ENCODE results near the gene SAE1. TPM values are rescaled to one million over a fixed set of nuclear protein-coding genes. Genes with fewer than 3 reads are reported as not detected.

Gene SAE1
- total RNA-seq, 2 donors from 2014 or later: 187 to 240 TPM

DNA sequence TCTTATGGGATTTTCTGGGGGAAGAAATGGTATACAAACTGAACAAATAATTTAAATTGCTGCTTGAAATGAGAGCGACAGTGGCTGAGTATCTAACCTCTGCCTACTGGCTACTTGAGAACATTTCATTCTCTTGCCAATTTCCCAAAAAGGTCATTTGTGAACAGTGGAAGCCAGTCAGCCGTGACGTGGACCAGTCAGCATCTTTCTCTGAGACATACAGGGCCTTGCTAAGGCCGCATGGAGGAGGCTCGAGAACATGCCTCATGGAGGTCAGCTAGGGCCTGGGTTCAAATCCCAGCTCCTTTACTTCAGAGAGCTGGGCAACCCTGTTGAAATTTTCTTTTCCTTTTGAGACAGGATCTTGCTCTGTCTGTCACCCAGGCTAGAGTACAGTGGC lies 37.4 kb upstream of the SAE1 start:
- 87 to 95% methylated on average over 5 of the region's 5 CpGs for WGBS, 2 experiments (ENCODE audit: insufficient coverage in 1 of 2, insufficient read length in 1 of 2)
- no peak for DNase-seq
- Mint-ChIP-seq H3K9me3 (no peaks in the 10 kb centered on the region), H3K36me3 (ENCODE audit: low read depth) (peaks cover 58% of the 10 kb centered on the region), H3K4me3 (no peak overlapping the region), H3K4me1 (peaks cover 12% of the 10 kb centered on the region), H3K27me3 (ENCODE audit: insufficient read depth) (no peaks in the 10 kb centered on the region), H3K27ac (peak overlapping the region; percentile 39)
- Histone ChIP-seq H3K36me3 (ENCODE audit: control insufficient read depth, insufficient read depth, low read length) (peaks cover 66% of the 10 kb centered on the region), H3K4me1 (ENCODE audit: control insufficient read depth, insufficient read depth, low read length) (no peaks in the 10 kb centered on the region), H3K9ac (ENCODE audit: extremely low read depth, low read length, poor library complexity, severe bottlenecking) (no peak overlapping the region), H3K9me3 (ENCODE audit: control insufficient read depth, low read length) (no peaks in the 10 kb centered on the region), H3K27ac (ENCODE audit: low read depth, low read length) (no peak overlapping the region), H3K27me3 (ENCODE audit: control insufficient read depth, insufficient read depth, low read length, poor library complexity, severe bottlenecking) (no peaks in the 10 kb centered on the region), H3K4me3 (ENCODE audit: low read length) (no peak overlapping the region)
- TF ChIP-seq, protein P1, sequence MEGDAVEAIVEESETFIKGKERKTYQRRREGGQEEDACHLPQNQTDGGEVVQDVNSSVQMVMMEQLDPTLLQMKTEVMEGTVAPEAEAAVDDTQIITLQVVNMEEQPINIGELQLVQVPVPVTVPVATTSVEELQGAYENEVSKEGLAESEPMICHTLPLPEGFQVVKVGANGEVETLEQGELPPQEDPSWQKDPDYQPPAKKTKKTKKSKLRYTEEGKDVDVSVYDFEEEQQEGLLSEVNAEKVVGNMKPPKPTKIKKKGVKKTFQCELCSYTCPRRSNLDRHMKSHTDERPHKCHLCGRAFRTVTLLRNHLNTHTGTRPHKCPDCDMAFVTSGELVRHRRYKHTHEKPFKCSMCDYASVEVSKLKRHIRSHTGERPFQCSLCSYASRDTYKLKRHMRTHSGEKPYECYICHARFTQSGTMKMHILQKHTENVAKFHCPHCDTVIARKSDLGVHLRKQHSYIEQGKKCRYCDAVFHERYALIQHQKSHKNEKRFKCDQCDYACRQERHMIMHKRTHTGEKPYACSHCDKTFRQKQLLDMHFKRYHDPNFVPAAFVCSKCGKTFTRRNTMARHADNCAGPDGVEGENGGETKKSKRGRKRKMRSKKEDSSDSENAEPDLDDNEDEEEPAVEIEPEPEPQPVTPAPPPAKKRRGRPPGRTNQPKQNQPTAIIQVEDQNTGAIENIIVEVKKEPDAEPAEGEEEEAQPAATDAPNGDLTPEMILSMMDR (conservative IDR thresholded peaks at IDR 0.05): no peak

DNA sequence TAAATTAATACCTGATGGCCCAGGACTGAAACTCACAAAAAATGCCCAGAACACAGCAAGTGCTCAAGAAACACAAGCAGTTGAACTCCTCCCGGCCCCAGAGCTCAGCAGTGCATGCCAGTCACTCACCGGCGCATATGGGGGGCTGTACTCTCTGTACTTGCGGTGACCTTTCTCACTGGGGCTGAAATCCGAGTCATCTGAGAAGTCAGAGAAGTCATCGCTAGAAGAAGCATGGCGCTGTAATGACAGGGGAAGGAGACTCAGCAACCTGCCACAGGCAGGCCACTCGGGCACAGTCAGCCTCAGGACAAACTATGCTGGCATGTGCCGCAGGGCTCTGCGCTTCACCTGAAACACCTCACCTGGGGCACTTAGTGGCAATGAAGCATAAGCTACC lies 36.8 kb upstream of the SAE1 start:
- H3K9ac ChIP-seq (ENCODE audit: extremely low read depth, low read length, poor library complexity, severe bottlenecking): no peak overlapping the region
- Mint-ChIP-seq H3K4me3 (no peak overlapping the region), H3K27ac (no peak overlapping the region), H3K36me3 (ENCODE audit: low read depth) (peaks cover 53% of the 10 kb centered on the region), H3K27me3 (ENCODE audit: insufficient read depth) (no peaks in the 10 kb centered on the region), H3K9me3 (no peaks in the 10 kb centered on the region), H3K4me1 (peaks cover 14% of the 10 kb centered on the region)
- no peak for DNase-seq
- no peak overlapping the region for H3K4me3 ChIP-seq (ENCODE audit: low read length)
- peaks cover 61% of the 10 kb centered on the region for H3K36me3 ChIP-seq (ENCODE audit: control insufficient read depth, insufficient read depth, low read length)
- H3K9me3 ChIP-seq (ENCODE audit: control insufficient read depth, low read length): no peaks in the 10 kb centered on the region
- no peak overlapping the region for H3K27ac ChIP-seq (ENCODE audit: low read depth, low read length)
- TF ChIP-seq, protein P1 (conservative IDR thresholded peaks at IDR 0.05): no peak
- 89 to 95% methylated on average over 10 of the region's 10 CpGs for WGBS, 2 experiments (ENCODE audit: insufficient coverage in 1 of 2, insufficient read length in 1 of 2)
- H3K27me3 ChIP-seq (ENCODE audit: control insufficient read depth, insufficient read depth, low read length, poor library complexity, severe bottlenecking): no peaks in the 10 kb centered on the region
- no peaks in the 10 kb centered on the region for H3K4me1 ChIP-seq (ENCODE audit: control insufficient read depth, insufficient read depth, low read length)

DNA sequence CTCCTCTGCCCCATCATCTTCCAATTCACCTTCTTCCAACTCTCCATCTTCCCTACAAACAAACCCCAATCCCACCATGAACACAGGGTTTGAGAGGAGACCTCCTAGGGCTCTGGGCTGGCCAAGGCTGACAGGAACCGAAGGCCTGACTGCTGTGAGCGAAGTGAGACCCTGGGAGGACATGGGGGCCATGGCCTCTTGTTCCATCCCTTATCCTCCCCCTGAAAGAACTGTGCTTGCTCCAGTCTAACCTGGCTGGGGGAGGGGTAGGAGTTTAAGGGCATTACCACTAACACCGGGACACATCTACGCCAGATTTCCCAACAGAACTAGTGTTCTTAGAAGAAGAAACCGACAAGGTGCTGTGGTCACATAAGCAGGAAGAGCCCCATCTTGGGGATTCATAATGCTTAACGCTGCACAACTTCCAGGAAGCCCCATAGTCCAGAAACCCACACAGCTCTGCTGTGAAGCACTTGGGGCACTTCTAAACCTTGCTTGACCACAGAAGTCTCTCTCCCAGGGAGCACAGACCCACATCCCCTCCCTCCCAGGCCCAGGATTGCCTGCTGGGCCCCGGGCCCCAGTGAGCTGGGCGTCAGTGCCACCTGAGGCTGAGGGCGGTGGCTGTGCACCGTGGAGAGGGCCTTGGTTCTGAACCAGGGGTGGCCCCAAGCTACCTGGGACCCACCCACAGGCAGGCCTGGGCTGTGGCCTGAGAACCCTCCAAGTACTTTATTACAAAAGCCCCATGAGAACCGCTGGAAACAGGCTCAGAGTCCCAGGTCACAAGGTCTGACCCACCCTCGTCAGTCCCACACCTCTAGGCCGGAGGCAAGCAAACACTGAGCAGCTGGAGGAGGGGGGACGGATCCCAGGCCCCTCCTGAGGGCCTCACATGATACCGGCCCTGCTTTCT lies 35.8 kb upstream of the SAE1 start:
- Histone ChIP-seq H3K4me3 (ENCODE audit: low read length) (no peak overlapping the region), H3K27me3 (ENCODE audit: control insufficient read depth, insufficient read depth, low read length, poor library complexity, severe bottlenecking) (no peaks in the 10 kb centered on the region), H3K9ac (ENCODE audit: extremely low read depth, low read length, poor library complexity, severe bottlenecking) (no peak overlapping the region), H3K4me1 (ENCODE audit: control insufficient read depth, insufficient read depth, low read length) (no peaks in the 10 kb centered on the region), H3K36me3 (ENCODE audit: control insufficient read depth, insufficient read depth, low read length) (peaks cover 58% of the 10 kb centered on the region), H3K27ac (ENCODE audit: low read depth, low read length) (peak overlapping the region; percentile 24), H3K9me3 (ENCODE audit: control insufficient read depth, low read length) (no peaks in the 10 kb centered on the region)
- 93 to 95% methylated on average over 6 to 15 of the region's 15 CpGs for WGBS, 2 experiments (ENCODE audit: insufficient coverage in 1 of 2, insufficient read length in 1 of 2)
- Mint-ChIP-seq H3K4me1 (peaks cover 19% of the 10 kb centered on the region), H3K36me3 (ENCODE audit: low read depth) (peaks cover 44% of the 10 kb centered on the region), H3K27ac (peak overlapping the region; percentile 18), H3K9me3 (no peaks in the 10 kb centered on the region), H3K27me3 (ENCODE audit: insufficient read depth) (no peaks in the 10 kb centered on the region), H3K4me3 (no peak overlapping the region)
- TF ChIP-seq, protein P1 (conservative IDR thresholded peaks at IDR 0.05): no peak
- peak; percentile 34 for DNase-seq

All from endodermal cell (in vitro differentiated cells).